Activated T-helper 17 cell treated with anti-CD3 and anti-CD28 coated beads, Interleukin-2, amount 50 U/mL, for 72 hours (primary cell): Measurements from ENCODE around the gene FAM53B. TPM values are rescaled to one million over a fixed set of nuclear protein-coding genes. Genes with fewer than 3 reads are reported as not detected.

ENCODE experiments used
- ATAC-seq: fragments of 150-1000 bp; cut with Tn5 transposase; replicated peaks from 2 replicates; pipeline ENCODE4 v1.10.0; 2021; ENCODE audit warnings: mild to moderate bottlenecking, moderate library complexity
- H3K27ac Mint-ChIP-seq: one replicate; pipeline ENCODE4 v1.8.0; 2022; ENCODE audit warnings: mixed read lengths
- H3K27me3 Mint-ChIP-seq: one replicate; pipeline ENCODE4 v1.8.0; 2022; ENCODE audit warnings: mixed read lengths
- H3K36me3 Mint-ChIP-seq: one replicate; pipeline ENCODE4 v1.8.0; 2022; ENCODE audit warnings: low read depth, mild to moderate bottlenecking, mixed read lengths
- H3K4me1 Mint-ChIP-seq: one replicate; pipeline ENCODE4 v1.8.0; 2022; ENCODE audit warnings: mixed read lengths
- H3K4me3 Mint-ChIP-seq: one replicate; pipeline ENCODE4 v1.8.0; 2022; ENCODE audit warnings: mild to moderate bottlenecking, mixed read lengths
- H3K9me3 Mint-ChIP-seq: one replicate; pipeline ENCODE4 v1.8.0; 2022; ENCODE audit warnings: mixed read lengths
- total RNA-seq, 2 donors: library from RNA; stranded (reverse); gene quantifications; one replicate each; pipeline ENCODE4 v1.2.3, GENCODE V29; 2022

FAM53B gene
- total RNA-seq, 2 donors from 2014 or later, result 21.7 to 36.8 TPM

DNA sequence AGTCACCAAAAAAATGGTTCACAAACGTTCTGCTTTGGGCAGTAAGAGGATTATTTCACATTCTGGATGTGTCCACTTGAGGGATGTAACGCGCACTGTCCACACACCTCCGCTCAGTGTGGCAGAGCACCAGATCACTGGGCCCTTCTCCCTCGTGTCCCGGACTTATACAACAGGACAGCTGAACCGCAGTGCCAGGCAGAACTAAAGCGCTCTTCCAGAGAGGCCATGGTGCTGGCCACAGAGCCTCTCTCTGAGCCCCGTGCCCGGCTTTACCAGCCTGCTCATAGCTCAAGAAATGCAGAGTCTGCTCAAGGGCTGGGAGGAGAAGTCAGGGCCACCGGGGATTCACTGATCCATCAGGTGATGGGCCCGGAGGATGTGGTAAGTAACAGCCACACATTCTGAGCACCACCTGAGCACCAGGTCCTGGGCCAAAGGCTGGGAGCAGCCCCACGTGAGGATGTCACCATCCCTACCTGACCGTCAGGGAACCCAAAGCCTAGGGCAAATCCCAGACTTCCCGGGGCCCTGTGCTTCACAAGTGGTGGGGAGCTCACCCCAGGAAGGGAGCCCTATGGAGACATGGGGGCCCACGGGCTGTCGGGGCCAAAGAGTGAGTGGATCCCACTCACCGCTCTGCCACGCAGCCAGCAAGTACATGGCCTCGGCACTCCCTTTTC, 74.9 kb downstream of the FAM53B start:
- Mint-ChIP-seq H3K4me1 (peaks cover 42% of the 10 kb centered on the region), H3K9me3 (no peaks in the 10 kb centered on the region), H3K27ac (no peak overlapping the region), H3K36me3 (peaks cover 19% of the 10 kb centered on the region), H3K27me3 (no peaks in the 10 kb centered on the region), H3K4me3 (no peak overlapping the region)
- ATAC-seq, result no peak

DNA sequence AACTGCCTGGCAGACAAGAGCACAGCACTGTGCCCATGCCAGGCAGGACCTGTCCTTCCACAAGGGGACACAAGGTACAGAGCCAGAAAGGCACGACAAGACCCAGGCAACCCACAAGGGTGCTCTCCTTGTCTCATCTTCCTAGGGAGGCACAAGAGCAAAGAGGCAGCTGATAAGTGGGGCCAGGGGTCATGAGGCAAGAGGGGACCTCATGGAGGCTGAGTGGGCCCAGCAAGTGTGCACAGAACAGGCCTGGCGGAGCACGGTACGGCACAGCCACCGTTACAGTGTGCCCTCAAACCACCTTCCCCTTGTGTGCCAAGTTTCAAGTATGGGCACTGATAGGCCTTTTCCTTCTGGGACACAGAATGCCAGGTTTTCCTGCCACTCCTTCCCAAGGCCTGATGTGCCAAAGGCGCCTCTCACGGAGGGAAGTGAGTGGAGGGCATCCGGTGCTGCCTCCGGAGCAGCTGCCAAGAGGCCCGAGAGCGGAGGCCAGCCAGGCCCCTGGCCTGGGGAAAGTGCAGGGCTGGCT, 75.6 kb downstream of the FAM53B start:
- Mint-ChIP-seq H3K4me1 (peaks cover 42% of the 10 kb centered on the region), H3K36me3 (peaks cover 19% of the 10 kb centered on the region), H3K4me3 (no peak overlapping the region), H3K27me3 (no peaks in the 10 kb centered on the region), H3K27ac (peak overlapping the region; percentile 50), H3K9me3 (no peaks in the 10 kb centered on the region)
- no peak for ATAC-seq

DNA sequence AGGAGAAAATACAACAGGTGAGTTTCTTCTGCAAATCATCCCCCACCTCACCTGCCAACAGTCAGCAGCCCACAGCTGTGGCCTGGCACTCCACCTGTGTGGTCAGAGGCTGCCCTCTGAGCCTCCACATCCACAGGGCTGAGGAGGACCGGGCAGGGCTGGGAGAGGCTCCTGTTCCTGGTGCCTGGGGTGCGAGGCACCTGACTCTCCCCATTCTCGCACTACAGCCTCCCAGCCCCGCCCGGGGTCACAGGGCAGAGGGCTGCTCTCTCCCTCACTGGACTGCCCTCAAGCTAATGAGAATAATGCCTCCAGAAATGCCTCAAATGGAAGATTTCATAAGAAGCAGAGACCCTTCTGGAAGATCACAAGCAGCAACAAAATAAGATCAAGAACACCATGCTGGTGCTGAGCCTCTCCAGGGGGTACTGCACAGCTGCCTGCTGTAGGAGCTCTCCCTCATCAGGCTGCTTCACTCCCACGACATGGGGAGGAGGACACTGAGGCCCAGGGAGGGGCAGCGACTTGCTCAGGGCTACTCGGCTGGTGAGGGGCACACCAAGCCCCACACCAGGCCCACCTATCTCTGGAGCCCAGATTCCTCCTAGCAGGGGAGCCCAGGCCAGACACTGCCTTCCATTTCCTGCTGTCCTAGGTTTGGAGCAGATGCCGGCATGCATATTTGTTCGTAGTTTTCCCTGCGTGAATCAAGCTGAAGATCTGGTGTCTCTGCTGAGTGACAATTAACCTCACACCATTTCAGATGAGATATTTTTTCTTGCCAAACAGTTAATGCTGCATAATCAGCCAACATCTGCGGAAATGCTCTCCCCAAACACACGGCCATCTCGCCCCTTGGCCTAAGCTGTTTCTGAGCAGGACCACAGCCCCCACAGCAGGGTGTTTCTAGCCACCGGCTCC, 76.5 kb downstream of the FAM53B start:
- H3K4me1 Mint-ChIP-seq, result peaks cover 35% of the 10 kb centered on the region
- no peak for ATAC-seq
- H3K9me3 Mint-ChIP-seq, result no peaks in the 10 kb centered on the region
- no peak overlapping the region for H3K4me3 Mint-ChIP-seq
- H3K36me3 Mint-ChIP-seq, result peaks cover 19% of the 10 kb centered on the region
- no peaks in the 10 kb centered on the region for H3K27me3 Mint-ChIP-seq
- peak overlapping the region; percentile 74 for H3K27ac Mint-ChIP-seq

DNA sequence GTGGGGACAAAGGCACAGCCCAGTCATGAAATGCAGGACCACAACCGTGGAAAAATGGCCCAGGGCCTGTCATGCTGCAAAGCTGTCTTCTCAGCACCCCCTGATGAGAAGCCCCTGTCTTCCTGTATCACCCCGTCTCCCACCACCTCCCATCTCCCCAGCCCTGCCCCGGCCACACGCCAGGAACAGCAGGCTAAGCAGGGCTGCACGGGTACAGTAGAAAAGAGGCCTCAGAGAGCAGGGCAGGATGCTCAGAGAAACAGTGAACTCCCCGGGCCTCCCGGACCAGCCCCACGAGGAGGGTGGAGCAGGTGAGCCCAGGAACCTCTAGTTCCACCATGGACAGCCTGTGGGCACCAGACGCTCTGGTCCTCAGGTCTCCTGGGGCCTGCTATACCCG, 77.7 kb downstream of the FAM53B start:
- no peaks in the 10 kb centered on the region for H3K27me3 Mint-ChIP-seq
- H3K4me1 Mint-ChIP-seq, result peaks cover 33% of the 10 kb centered on the region
- no peak overlapping the region for H3K4me3 Mint-ChIP-seq
- H3K27ac Mint-ChIP-seq, result no peak overlapping the region
- no peaks in the 10 kb centered on the region for H3K9me3 Mint-ChIP-seq
- no peak for ATAC-seq
- peaks cover 19% of the 10 kb centered on the region for H3K36me3 Mint-ChIP-seq

DNA sequence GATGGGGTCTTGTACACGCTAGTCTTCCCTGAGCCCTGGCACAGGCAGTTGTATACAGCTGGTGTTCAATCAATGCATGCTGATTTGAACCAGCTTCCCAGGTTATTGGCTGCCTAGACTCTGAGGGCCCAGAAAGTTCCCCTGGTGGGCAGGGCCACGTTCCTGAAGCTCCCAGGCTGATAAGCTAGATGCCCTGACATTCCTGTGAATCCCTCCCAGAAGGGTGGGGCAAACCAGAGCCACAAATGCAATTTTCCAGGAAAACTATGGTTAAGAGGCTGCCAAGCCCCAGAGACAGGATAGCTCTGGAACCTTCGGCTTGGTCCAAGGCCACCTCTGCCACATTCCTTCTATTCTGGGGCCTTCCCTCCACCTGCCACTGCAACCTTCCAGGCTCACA, 78.2 kb downstream of the FAM53B start:
- Mint-ChIP-seq H3K9me3 (no peaks in the 10 kb centered on the region), H3K4me3 (no peak overlapping the region), H3K4me1 (peaks cover 33% of the 10 kb centered on the region), H3K27ac (no peak overlapping the region), H3K36me3 (peaks cover 18% of the 10 kb centered on the region), H3K27me3 (no peaks in the 10 kb centered on the region)
- ATAC-seq, result no peak

DNA sequence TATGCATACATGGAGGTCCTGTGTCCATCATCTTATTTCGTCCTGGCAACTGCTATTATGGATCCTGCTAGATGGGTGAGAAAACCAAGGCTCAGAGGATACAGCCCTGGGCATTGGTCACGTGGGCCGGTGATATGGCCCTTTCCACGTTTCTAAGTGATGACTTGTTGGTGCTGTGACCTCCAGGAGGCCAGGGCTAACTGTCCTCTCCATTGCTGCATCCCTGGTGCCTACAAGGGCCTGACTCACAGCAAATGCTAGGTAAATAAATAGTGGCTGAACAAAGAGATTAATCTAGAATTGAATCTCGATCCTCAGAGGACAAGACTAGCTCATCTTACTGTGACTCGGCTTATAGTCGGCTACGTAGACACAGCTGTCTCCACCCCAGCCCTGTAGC, 78.6 kb downstream of the FAM53B start:
- Mint-ChIP-seq H3K9me3 (no peaks in the 10 kb centered on the region), H3K27me3 (no peaks in the 10 kb centered on the region), H3K36me3 (peaks cover 14% of the 10 kb centered on the region), H3K4me1 (peaks cover 30% of the 10 kb centered on the region), H3K4me3 (no peak overlapping the region), H3K27ac (peak overlapping the region; percentile 34)
- no peak for ATAC-seq

DNA sequence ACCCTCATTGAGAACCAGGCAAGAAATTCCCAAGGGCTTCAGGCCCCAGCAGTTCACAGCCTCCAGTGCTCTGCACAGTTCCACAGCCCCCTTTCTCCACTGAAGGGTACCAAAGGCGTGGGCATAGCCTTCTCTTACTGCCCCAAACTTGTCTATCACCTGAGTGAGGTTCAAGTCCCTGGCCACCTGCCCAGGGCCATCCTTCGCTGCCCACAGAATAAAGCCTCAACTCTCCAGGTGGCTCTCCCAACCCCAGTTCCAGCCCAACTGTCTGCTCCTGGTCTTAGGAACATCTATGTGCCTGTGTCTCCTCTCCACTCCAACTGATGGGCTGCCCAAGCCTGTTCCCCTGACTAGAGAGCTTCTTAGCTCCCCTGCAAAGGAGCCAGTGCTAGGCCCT, 79.1 kb downstream of the FAM53B start:
- Mint-ChIP-seq H3K27ac (peak overlapping the region; percentile 34), H3K36me3 (peaks cover 10% of the 10 kb centered on the region), H3K9me3 (no peaks in the 10 kb centered on the region), H3K4me1 (peaks cover 31% of the 10 kb centered on the region), H3K27me3 (no peaks in the 10 kb centered on the region), H3K4me3 (no peak overlapping the region)
- ATAC-seq, result no peak

DNA sequence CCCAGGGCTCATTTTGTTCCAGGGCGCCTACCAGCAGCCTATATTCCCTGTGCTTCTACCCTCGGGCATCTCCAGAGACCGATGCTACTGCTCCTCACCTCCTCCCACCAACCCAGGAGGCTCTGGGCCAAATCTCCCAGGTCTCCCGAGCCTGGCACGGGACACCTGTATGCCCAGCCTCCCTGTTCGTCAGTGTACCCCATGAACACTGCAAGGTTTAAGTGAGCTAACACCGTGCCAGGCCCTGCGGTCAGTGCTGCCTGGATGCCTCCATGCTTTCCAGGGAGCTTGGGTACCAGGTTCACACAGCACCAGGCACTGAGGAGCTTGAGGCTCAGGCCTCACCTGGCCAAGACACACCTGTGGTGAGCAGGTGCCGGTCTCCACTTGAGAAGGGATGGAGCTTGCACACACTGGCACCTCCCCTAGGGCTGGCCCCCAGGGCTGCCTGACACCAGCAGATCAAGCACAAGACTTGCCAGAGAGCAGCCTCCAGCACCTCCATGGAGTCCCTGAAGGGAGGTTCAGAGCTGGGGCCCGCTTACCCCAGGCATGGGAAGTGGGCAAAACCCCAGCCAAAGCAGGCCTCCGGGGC, 80.3 kb downstream of the FAM53B start:
- Mint-ChIP-seq H3K27ac (no peak overlapping the region), H3K4me1 (peaks cover 41% of the 10 kb centered on the region), H3K36me3 (peaks cover 10% of the 10 kb centered on the region), H3K27me3 (no peaks in the 10 kb centered on the region), H3K4me3 (no peak overlapping the region), H3K9me3 (no peaks in the 10 kb centered on the region)
- ATAC-seq, result no peak

DNA sequence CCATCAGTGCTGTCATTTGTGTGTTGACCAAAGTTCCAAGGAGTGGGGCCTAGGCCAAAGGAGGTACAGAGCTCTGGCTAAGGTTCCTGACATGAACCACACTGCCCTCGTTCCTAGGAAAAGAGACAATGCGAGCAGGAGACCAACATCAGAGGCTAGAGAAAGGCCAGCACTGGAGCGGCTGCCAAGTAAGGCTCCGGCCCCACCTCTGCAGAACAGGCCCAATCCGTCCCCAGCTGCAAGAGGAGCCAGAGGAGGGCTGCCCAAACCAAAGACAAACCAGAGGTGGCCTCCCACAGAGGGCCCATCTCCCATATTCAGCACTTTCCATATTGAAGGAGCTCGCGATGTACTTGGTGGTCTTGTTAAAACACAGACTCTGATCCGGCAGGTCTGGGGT, 81.0 kb downstream of the FAM53B start:
- Mint-ChIP-seq H3K36me3 (peaks cover 10% of the 10 kb centered on the region), H3K4me1 (peaks cover 42% of the 10 kb centered on the region), H3K4me3 (no peak overlapping the region), H3K27me3 (no peaks in the 10 kb centered on the region), H3K9me3 (no peaks in the 10 kb centered on the region), H3K27ac (no peak overlapping the region)
- ATAC-seq, result no peak

DNA sequence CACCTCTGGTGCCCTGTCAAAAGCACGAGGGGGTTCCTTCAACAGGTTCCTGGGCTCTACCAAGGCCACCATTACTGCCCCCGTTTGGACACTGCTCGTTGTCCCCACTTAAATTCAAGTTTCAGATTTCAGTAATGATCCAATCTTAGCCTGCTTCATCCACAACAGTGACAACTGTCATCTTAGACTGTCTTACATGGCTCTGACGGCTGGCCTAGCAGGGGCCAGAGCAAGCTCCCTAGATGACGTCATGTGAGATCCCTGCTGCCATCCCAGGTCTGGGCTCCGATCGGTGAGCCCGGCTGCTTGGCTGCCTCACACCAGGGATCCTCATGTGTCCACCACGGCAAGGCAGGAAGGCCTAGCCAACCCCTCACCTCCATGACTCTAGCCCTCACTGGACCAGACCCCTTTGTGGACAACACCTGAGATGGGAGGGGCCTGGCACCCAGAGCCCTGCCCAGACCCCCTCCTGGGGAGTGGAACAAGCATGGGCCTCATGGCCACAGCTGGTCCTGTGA, 82.5 kb downstream of the FAM53B start:
- H3K36me3 Mint-ChIP-seq, result peaks cover 19% of the 10 kb centered on the region
- no peaks in the 10 kb centered on the region for H3K9me3 Mint-ChIP-seq
- peaks cover 50% of the 10 kb centered on the region for H3K4me1 Mint-ChIP-seq
- ATAC-seq, result no peak
- H3K4me3 Mint-ChIP-seq, result no peak overlapping the region
- no peaks in the 10 kb centered on the region for H3K27me3 Mint-ChIP-seq
- no peak overlapping the region for H3K27ac Mint-ChIP-seq

DNA sequence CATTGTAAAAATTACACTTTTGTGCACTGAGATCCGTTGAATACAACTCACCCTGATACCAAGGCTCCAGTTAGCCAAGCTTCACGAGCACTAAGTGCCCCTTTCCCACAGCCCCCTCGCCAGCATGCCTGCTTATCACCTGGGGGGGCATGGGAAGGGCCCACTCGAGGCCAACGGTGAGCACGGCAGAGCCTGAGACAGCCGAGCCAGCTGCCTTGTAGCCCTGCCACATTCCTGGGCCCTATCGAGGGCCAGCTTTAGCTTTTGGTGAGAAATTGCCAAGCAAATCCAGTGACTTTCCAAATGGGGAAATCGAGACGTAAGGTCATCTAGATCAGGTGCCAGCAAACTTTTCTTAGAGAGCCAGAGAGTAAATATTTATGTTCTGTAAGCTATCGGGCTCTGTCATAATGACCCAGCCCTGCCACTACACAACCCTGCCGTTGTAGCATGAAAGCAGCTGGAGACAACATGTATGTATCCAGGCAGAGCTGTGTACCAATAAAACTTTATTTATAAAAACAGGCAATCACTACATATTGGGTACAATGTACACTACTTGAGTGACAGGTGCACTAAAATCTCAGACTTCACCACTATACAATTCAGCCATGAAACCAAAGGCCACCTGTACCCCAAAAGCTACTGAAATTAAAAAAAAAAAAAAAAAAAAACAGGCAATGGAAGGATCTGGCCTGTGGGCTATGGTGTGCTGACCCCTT, 83.6 kb downstream of the FAM53B start:
- Mint-ChIP-seq H3K27ac (peak overlapping the region; percentile 62), H3K27me3 (no peaks in the 10 kb centered on the region), H3K36me3 (peaks cover 18% of the 10 kb centered on the region), H3K4me3 (peak overlapping the region; percentile 77), H3K9me3 (no peaks in the 10 kb centered on the region), H3K4me1 (peaks cover 59% of the 10 kb centered on the region)
- ATAC-seq, result no peak

DNA sequence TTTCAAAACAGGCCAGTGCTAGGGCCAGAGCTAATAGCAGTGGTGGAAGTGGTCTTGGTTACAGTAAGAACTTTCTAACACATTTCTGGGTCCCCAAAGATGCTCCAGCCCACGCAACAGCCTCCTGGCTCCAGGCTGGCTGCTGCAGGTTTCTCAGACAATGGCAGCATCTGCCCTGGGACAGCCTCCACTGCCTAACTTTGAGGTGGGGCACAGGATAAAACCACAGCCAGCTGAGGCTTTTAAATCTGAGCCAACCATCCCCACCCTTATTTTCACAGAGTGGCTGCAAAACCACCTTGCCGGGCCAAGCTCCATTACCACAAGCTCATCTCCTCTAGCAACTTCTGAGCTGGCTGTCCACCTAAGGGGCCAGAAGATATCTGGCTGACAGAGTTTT, 84.8 kb downstream of the FAM53B start:
- Mint-ChIP-seq H3K27ac (peak overlapping the region; percentile 68), H3K36me3 (peaks cover 9% of the 10 kb centered on the region), H3K9me3 (no peaks in the 10 kb centered on the region), H3K4me1 (peaks cover 59% of the 10 kb centered on the region), H3K27me3 (no peaks in the 10 kb centered on the region), H3K4me3 (peak overlapping the region; percentile 77)
- ATAC-seq, result peak; percentile 23

DNA sequence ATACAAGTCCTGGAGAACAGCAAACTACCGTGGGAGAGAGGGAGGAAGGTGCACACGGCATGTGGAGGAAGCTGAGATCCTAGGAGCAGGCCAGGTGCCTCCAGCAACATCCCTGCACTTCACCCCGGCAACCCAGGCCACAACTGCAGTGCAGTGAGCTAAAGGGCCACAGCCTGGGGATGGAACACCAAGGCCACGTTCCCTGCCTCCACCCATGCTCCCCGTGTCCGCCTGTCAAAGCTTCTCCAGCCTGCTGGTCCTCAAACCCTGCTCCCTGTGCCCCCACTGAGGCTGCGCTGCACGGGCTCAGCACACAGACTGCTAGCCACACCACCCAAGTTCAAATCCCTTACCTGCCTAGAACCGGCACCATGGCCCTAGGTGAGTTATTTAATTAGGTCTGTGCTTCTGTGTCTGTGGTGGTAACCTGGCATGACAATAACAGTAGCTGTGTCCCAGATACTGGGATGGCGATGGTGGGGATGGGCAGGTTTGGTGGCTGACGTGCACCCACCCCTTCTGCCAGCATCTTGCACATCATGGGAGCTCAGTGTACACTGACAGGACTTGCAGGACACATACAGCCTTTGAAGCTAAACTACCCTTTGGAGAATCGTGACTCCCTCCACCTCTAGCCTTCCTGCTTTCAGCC, 85.5 kb downstream of the FAM53B start:
- Mint-ChIP-seq H3K4me1 (peaks cover 59% of the 10 kb centered on the region), H3K9me3 (no peaks in the 10 kb centered on the region), H3K27ac (peak overlapping the region; percentile 68), H3K4me3 (peak overlapping the region; percentile 77), H3K36me3 (peaks cover 9% of the 10 kb centered on the region), H3K27me3 (no peaks in the 10 kb centered on the region)
- peak; percentile 5 for ATAC-seq
